H9 (cell line): ENCODE data around the gene PDZD8. TPM values are rescaled to one million over a fixed set of nuclear protein-coding genes. Genes with fewer than 3 reads are reported as not detected.

ENCODE experiments used
- DNase-seq: peaks from one replicate; pipeline ENCODE4 v3.0.0-alpha.2; 2017
- H2AFZ ChIP-seq: one replicate; pipeline ENCODE4 v1.6.1; 2013; ENCODE audit warnings: mild to moderate bottlenecking, low read length, control low read depth, moderate library complexity
- H2AK5ac ChIP-seq: 2 replicates; pipeline ENCODE4 v1.6.1; 2013; ENCODE audit warnings: low read length, control low read depth, mixed read lengths; ENCODE audit not compliant: insufficient read length
- H2BK120ac ChIP-seq: one replicate; pipeline ENCODE4 v1.6.1; 2013; ENCODE audit warnings: low read depth, mild to moderate bottlenecking, low read length, control low read depth, inconsistent platforms; ENCODE audit not compliant: poor library complexity, severe bottlenecking
- H2BK12ac ChIP-seq: 2 replicates; pipeline ENCODE4 v1.6.1; 2013; ENCODE audit warnings: low read length, control low read depth, mixed read lengths, low read depth; ENCODE audit not compliant: insufficient read length
- H2BK15ac ChIP-seq: 2 replicates; pipeline ENCODE4 v1.6.1; 2013; ENCODE audit warnings: low read depth, low read length, control low read depth
- H2BK20ac ChIP-seq: one replicate; pipeline ENCODE4 v1.6.1; 2013; ENCODE audit warnings: low read depth, mild to moderate bottlenecking, low read length, control low read depth, inconsistent platforms; ENCODE audit not compliant: poor library complexity, severe bottlenecking
- H2BK5ac ChIP-seq: 2 replicates; pipeline ENCODE4 v1.6.1; 2013; ENCODE audit warnings: low read length, control low read depth, mixed read lengths; ENCODE audit not compliant: insufficient read length
- H3K14ac ChIP-seq: 2 replicates; pipeline ENCODE4 v1.6.1; 2013; ENCODE audit warnings: low read length, control low read depth; ENCODE audit not compliant: insufficient read depth
- H3K18ac ChIP-seq: 2 replicates; pipeline ENCODE4 v1.6.1; 2013; ENCODE audit warnings: low read depth, mild to moderate bottlenecking, mixed read lengths, low read length, control low read depth; ENCODE audit not compliant: insufficient read length
- H3K23ac ChIP-seq: 2 replicates; pipeline ENCODE4 v1.6.1; 2013; ENCODE audit warnings: low read length, control low read depth, mixed read lengths, low read depth; ENCODE audit not compliant: insufficient read length
- H3K23me2 ChIP-seq: 2 replicates; pipeline ENCODE4 v1.6.1; 2013; ENCODE audit warnings: low read depth, mild to moderate bottlenecking, mixed read lengths, low read length, control low read depth; ENCODE audit not compliant: insufficient read length, poor library complexity, severe bottlenecking
- H3K27ac ChIP-seq: 2 replicates; pipeline ENCODE4 v1.5.1; 2013; ENCODE audit warnings: low read length, control low read depth, mixed read lengths, low read depth; ENCODE audit not compliant: insufficient read length
- H3K27me3 ChIP-seq: 2 replicates; pipeline ENCODE4 v1.6.1; 2013; ENCODE audit warnings: low read length, control low read depth, inconsistent platforms; ENCODE audit not compliant: insufficient read depth
- H3K4ac ChIP-seq: 2 replicates; pipeline ENCODE4 v1.6.1; 2013; ENCODE audit warnings: low read depth, mild to moderate bottlenecking, control low read depth, inconsistent platforms, low read length, moderate library complexity
- H3K4me1 ChIP-seq: 2 replicates; pipeline ENCODE4 v1.6.1; 2013; ENCODE audit warnings: low read length, control low read depth, inconsistent platforms; ENCODE audit not compliant: insufficient read depth
- H3K4me2 ChIP-seq: 2 replicates; pipeline ENCODE4 v1.6.1; 2013; ENCODE audit warnings: low read length, control low read depth, mixed read lengths; ENCODE audit not compliant: insufficient read length, insufficient read depth
- H3K56ac ChIP-seq: 2 replicates; pipeline ENCODE4 v1.6.1; 2013; ENCODE audit warnings: low read depth, mild to moderate bottlenecking, mixed read lengths, low read length, control low read depth; ENCODE audit not compliant: insufficient read length
- H3K79me1 ChIP-seq: 2 replicates; pipeline ENCODE4 v1.6.1; 2013; ENCODE audit warnings: low read depth, mild to moderate bottlenecking, moderate library complexity, low read length, control low read depth, inconsistent platforms; ENCODE audit not compliant: insufficient read depth, poor library complexity, severe bottlenecking
- H3K79me2 ChIP-seq: 2 replicates; pipeline ENCODE4 v1.6.1; 2013; ENCODE audit warnings: low read length, control low read depth, inconsistent platforms; ENCODE audit not compliant: insufficient read depth
- H3K9ac ChIP-seq: 2 replicates; pipeline ENCODE4 v1.6.1; 2013; ENCODE audit warnings: low read length, control low read depth, mixed read lengths; ENCODE audit not compliant: insufficient read length; ENCODE audit errors: extremely low read depth
- H3K9me3 ChIP-seq: one replicate; pipeline ENCODE4 v1.6.1; 2013; ENCODE audit warnings: low read depth, low read length, inconsistent platforms; ENCODE audit not compliant: control insufficient read depth
- H3T11ph ChIP-seq: one replicate; pipeline ENCODE4 v1.6.1; 2013; ENCODE audit warnings: mild to moderate bottlenecking, low read length, control low read depth, inconsistent platforms
- H4K20me1 ChIP-seq: one replicate; pipeline ENCODE4 v1.6.1; 2013; ENCODE audit not compliant: control insufficient read depth, insufficient read length, insufficient read depth
- H4K5ac ChIP-seq: 2 replicates; pipeline ENCODE4 v1.6.1; 2013; ENCODE audit warnings: low read depth, mild to moderate bottlenecking, mixed read lengths, low read length, control low read depth; ENCODE audit not compliant: insufficient read length
- H4K8ac ChIP-seq: replicated peaks from 2 replicates; pipeline ENCODE4 v1.6.1; 2013; ENCODE audit warnings: low read length, control low read depth, mixed read lengths, low read depth; ENCODE audit not compliant: insufficient read length
- H4K91ac ChIP-seq: 2 replicates; pipeline ENCODE4 v1.6.1; 2013; ENCODE audit warnings: low read depth, mild to moderate bottlenecking, moderate library complexity, mixed read lengths, low read length, control low read depth; ENCODE audit not compliant: insufficient read length
- H3K27ac Mint-ChIP-seq, 3 experiments: 2 replicates in 2 of 3; 3 replicates in 1 of 3; pipeline ENCODE4 v1.8.0; 2020 to 2021; ENCODE audit warnings: mixed read lengths in 3 of 3, mild to moderate bottlenecking in 1 of 3, moderate library complexity in 1 of 3
- H3K27me3 Mint-ChIP-seq: 2 replicates; pipeline ENCODE4 v1.8.0; 2021; ENCODE audit warnings: low read depth, mild to moderate bottlenecking, moderate library complexity, mixed read lengths
- H3K36me3 Mint-ChIP-seq, 3 experiments: 2 replicates in 2 of 3; 3 replicates in 1 of 3; pipeline ENCODE4 v1.8.0; 2020 to 2021; ENCODE audit warnings: low read depth in 3 of 3, mixed read lengths in 3 of 3; ENCODE audit not compliant: insufficient read depth in 1 of 3
- H3K4me1 Mint-ChIP-seq, 2 experiments: 2 replicates each; pipeline ENCODE4 v1.8.0; 2020; ENCODE audit warnings: mixed read lengths in 2 of 2
- H3K4me3 Mint-ChIP-seq, 2 experiments: 2 replicates in 1 of 2; 3 replicates in 1 of 2; pipeline ENCODE4 v1.8.0; 2020 to 2021; ENCODE audit warnings: mild to moderate bottlenecking in 2 of 2, mixed read lengths in 2 of 2, moderate library complexity in 1 of 2
- H3K9me3 Mint-ChIP-seq, 2 experiments: 2 replicates in 1 of 2; 3 replicates in 1 of 2; pipeline ENCODE4 v1.8.0; 2020; ENCODE audit warnings: mild to moderate bottlenecking in 2 of 2, mixed read lengths in 2 of 2, moderate library complexity in 1 of 2
- WGBS: extraction: QIAGEN DNeasy Blood & Tissue Kit; methylation state at CpG from one replicate; pipeline ENCODE4 v1.1.7; 2013; ENCODE audit warnings: missing lambda C conversion rate, low lambda C conversion rate, mixed read lengths; ENCODE audit not compliant: insufficient read length; ENCODE audit errors: extremely low coverage; 5-methylcytosine and 5-hydroxymethylcytosine counted together
- total RNA-seq: library from RNA; stranded (reverse); gene quantifications from 2 replicates; pipeline ENCODE4 v1.2.1, GENCODE V29; 2021
- TF ChIP-seq, protein P1 (sequence below): fragments of 200-600 bp; sonication (generic); conservative IDR thresholded peaks from 3 replicates; pipeline ENCODE4 v1.8.0; 2021; ENCODE audit warnings: antibody characterized with exemption, mild to moderate bottlenecking

Gene PDZD8
- total RNA-seq, 1 experiment from 2014 or later = 38.2 TPM

DNA sequence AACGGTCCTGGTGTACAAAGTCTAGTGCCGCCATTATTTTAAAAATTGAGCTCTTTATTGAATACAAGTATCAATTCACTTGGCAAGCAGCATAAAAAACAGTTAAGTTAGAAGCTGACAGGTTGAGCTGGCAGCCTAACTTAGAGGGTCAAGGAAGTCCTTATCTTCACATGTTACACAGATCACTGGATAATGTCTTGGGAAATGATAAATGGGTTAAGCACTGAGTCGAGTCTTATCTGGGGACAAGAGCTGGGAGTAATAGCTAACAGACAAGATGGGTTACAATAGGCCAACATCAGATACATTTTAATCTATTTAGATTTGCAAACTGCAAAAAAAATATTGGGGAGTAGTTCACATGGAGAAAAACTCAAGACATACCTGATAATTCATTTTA lies 100.1 kb downstream of the PDZD8 start:
- no peak overlapping the region for H3K56ac ChIP-seq
- no peaks in the 10 kb centered on the region for H3K79me1 ChIP-seq
- no CpG with 5 or more reads among the region's 3 CpGs for WGBS
- H3K23me2 ChIP-seq = no peaks in the 10 kb centered on the region
- no peak overlapping the region for H3K27ac Mint-ChIP-seq
- TF ChIP-seq, protein P1, sequence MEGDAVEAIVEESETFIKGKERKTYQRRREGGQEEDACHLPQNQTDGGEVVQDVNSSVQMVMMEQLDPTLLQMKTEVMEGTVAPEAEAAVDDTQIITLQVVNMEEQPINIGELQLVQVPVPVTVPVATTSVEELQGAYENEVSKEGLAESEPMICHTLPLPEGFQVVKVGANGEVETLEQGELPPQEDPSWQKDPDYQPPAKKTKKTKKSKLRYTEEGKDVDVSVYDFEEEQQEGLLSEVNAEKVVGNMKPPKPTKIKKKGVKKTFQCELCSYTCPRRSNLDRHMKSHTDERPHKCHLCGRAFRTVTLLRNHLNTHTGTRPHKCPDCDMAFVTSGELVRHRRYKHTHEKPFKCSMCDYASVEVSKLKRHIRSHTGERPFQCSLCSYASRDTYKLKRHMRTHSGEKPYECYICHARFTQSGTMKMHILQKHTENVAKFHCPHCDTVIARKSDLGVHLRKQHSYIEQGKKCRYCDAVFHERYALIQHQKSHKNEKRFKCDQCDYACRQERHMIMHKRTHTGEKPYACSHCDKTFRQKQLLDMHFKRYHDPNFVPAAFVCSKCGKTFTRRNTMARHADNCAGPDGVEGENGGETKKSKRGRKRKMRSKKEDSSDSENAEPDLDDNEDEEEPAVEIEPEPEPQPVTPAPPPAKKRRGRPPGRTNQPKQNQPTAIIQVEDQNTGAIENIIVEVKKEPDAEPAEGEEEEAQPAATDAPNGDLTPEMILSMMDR = no peak
- no peaks in the 10 kb centered on the region for H3K79me2 ChIP-seq
- H3K9me3 ChIP-seq = no peaks in the 10 kb centered on the region
- H3K27ac ChIP-seq = no peak overlapping the region
- no peak overlapping the region for H3K9ac ChIP-seq
- no peaks in the 10 kb centered on the region; the same call in 1 of the 2 replicates for H3K27me3 Mint-ChIP-seq
- H3K23ac ChIP-seq = no peak overlapping the region
- H2BK20ac ChIP-seq = no peak overlapping the region
- H2BK5ac ChIP-seq = no peak overlapping the region
- no peak overlapping the region for H2BK120ac ChIP-seq
- H3K27me3 ChIP-seq = no peaks in the 10 kb centered on the region
- H3K36me3 Mint-ChIP-seq = no peaks in the 10 kb centered on the region
- H4K8ac ChIP-seq = no peak overlapping the region
- no peak overlapping the region for H2AFZ ChIP-seq
- no peak overlapping the region for H3K4me2 ChIP-seq
- no peak overlapping the region for H4K5ac ChIP-seq
- H3K9me3 Mint-ChIP-seq = no peaks in the 10 kb centered on the region
- no peak overlapping the region for H2AK5ac ChIP-seq
- no peaks in the 10 kb centered on the region for H4K20me1 ChIP-seq
- no peak overlapping the region for H3T11ph ChIP-seq
- no peaks in the 10 kb centered on the region for H3K4me1 ChIP-seq
- H3K18ac ChIP-seq = no peak overlapping the region
- H4K91ac ChIP-seq = no peak overlapping the region
- DNase-seq = no peak
- H3K4me3 Mint-ChIP-seq = no peak overlapping the region
- H3K4me1 Mint-ChIP-seq = peaks cover 0 to 7% of the 10 kb centered on the region in 2 experiments; a peak in 2 of 4 replicates
- H2BK12ac ChIP-seq = no peak overlapping the region
- H3K14ac ChIP-seq = no peak overlapping the region
- H3K4ac ChIP-seq = no peak overlapping the region
- no peak overlapping the region for H2BK15ac ChIP-seq
